Omental fat pad (tissue), 4 donors: Measurements from ENCODE around the gene GALNTL6. TPM values are rescaled to one million over a fixed set of nuclear protein-coding genes. Genes with fewer than 3 reads are reported as not detected.

Source experiments
- ATAC-seq: fragments of 150-250 bp; one replicate; pipeline ENCODE4 v1.9.1; 2016; ENCODE audit warnings: mild to moderate bottlenecking, moderate library complexity; ENCODE audit not compliant: low FRiP score
- DNase-seq: peaks from one replicate; pipeline ENCODE4 v3.0.0-alpha.2; 2019; ENCODE audit warnings: low spot score
- CTCF ChIP-seq, 3 donors: fragments of 450-650 bp; IDR thresholded peaks; one replicate each; pipeline ENCODE4 v1.5.1; 2016 to 2017; ENCODE audit warnings: antibody characterized with exemption in 3 of 3, mild to moderate bottlenecking in 3 of 3, moderate library complexity in 2 of 3
- total RNA-seq, 4 donors: library from RNA; depleted of rRNA; stranded (reverse); fragments of >200 nt; gene quantifications; one replicate each; pipeline ENCODE4 v1.1.0, GENCODE V29; 2016

GALNTL6 gene
- total RNA-seq, result not detected

GRCh38 chr4:171812665-171813525, at the start of gene GALNTL6:
TSS of gene GALNTL6 (plus strand) at chr4:171813404.
- DNase-seq (no peak), ATAC-seq (no peak)

GRCh38 chr4:171765514-171765913, 47.7 kb upstream of the GALNTL6 start:
- DNase-seq (no peak), ATAC-seq (no peak)
- TF ChIP-seq CTCF (IDR thresholded peaks at IDR 0.05), result no peak

More at GRCh38 chr4:171812665-171813525, at the start of gene GALNTL6:
- no peak for TF ChIP-seq CTCF (IDR thresholded peaks at IDR 0.05)

GRCh38 chr4:171774642-171775190, 38.5 kb upstream of the GALNTL6 start:
- no peak for TF ChIP-seq CTCF (IDR thresholded peaks at IDR 0.05)
- ATAC-seq (no peak), DNase-seq (no peak)

- TF ChIP-seq CTCF (IDR thresholded peaks at IDR 0.05), result no peak
- DNase-seq, result no peak
- no peak for ATAC-seq
Observed at GRCh38 chr4:171779301-171779700, 33.9 kb upstream of the GALNTL6 start.

GRCh38 chr4:171785388-171785787, 27.8 kb upstream of the GALNTL6 start:
- ATAC-seq, result no peak
- DNase-seq, result no peak
- no peak for TF ChIP-seq CTCF (IDR thresholded peaks at IDR 0.05)

GRCh38 chr4:171793723-171794122, 19.5 kb upstream of the GALNTL6 start:
- no peak for ATAC-seq
- no peak for TF ChIP-seq CTCF (IDR thresholded peaks at IDR 0.05)

GRCh38 chr4:171794528-171794927, 18.7 kb upstream of the GALNTL6 start:
- TF ChIP-seq CTCF (IDR thresholded peaks at IDR 0.05), result no peak
- DNase-seq (no peak), ATAC-seq (no peak)

More at GRCh38 chr4:171793723-171794122, 19.5 kb upstream of the GALNTL6 start:
- DNase-seq, result no peak
